OCI-LY7 (cell line): Measurements from ENCODE around the gene EBPL.

ENCODE experiments used
- EZH2phosphoT487 ChIP-seq: fragments of 200-600 bp; sonication (generic); IDR thresholded peaks from 2 replicates; pipeline ENCODE4 v1.6.1; 2018; ENCODE audit warnings: low read depth, borderline replicate concordance, mild to moderate bottlenecking, mixed run types, antibody characterized with exemption, low read length, moderate library complexity, mixed read lengths
- TF ChIP-seq, protein P1 (sequence below): fragments of 200-600 bp; sonication (generic); conservative IDR thresholded peaks from 2 replicates; pipeline ENCODE4 v1.5.1; 2014; ENCODE audit warnings: mild to moderate bottlenecking, antibody characterized with exemption, low read length, moderate library complexity, mixed read lengths

DNA sequence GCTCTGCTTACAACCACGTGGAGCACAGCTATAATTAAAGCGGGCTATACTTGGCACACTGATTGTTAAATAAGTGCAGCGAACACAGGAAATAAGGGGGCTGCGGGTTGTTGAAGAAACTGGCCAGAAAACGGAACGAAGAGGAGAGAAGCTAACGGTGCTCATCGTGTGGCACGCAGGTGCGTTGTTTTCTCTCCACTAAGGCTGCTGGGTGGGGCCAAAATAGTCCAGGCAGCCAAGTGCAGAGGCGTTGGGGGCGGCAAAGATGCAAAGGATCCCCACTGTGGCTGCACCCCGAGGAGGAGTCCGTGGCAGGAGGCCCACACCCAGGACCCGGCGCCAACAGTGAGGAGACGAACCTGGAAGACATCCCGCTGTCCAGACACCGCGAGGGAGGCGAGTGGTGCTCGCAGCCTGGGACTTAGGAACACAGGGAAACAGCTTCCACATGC, 71.1 kb downstream of the EBPL start:
- TF ChIP-seq, protein P1, sequence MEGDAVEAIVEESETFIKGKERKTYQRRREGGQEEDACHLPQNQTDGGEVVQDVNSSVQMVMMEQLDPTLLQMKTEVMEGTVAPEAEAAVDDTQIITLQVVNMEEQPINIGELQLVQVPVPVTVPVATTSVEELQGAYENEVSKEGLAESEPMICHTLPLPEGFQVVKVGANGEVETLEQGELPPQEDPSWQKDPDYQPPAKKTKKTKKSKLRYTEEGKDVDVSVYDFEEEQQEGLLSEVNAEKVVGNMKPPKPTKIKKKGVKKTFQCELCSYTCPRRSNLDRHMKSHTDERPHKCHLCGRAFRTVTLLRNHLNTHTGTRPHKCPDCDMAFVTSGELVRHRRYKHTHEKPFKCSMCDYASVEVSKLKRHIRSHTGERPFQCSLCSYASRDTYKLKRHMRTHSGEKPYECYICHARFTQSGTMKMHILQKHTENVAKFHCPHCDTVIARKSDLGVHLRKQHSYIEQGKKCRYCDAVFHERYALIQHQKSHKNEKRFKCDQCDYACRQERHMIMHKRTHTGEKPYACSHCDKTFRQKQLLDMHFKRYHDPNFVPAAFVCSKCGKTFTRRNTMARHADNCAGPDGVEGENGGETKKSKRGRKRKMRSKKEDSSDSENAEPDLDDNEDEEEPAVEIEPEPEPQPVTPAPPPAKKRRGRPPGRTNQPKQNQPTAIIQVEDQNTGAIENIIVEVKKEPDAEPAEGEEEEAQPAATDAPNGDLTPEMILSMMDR, result no peak
- TF ChIP-seq EZH2phosphoT487, result no peak
